Immature natural killer cell (primary cell): ENCODE measurements around the gene ATG7. TPM values are rescaled to one million over a fixed set of nuclear protein-coding genes. Genes with fewer than 3 reads are reported as not detected.
"Not testable (repeated sequence)": the region's sequence is repeated elsewhere in the genome, so short reads cannot be mapped to it uniquely, and the experiment has no call there.

Experiments
- DNase-seq, 3 donors: peaks; one replicate each; pipeline ENCODE4 v3.0.0; 2022; ENCODE audit warnings: mixed read lengths in 1 of 3
- H3K27ac Mint-ChIP-seq, 6 donors: one replicate each; pipeline ENCODE4 v1.8.0; 2020; ENCODE audit warnings: mixed read lengths in 6 of 6, mild to moderate bottlenecking in 5 of 6, inconsistent platforms in 4 of 6, moderate library complexity in 3 of 6
- H3K27me3 Mint-ChIP-seq, 3 donors: one replicate each; pipeline ENCODE4 v1.8.0; 2020 to 2021; ENCODE audit warnings: low read depth in 3 of 3, mild to moderate bottlenecking in 3 of 3, mixed read lengths in 3 of 3, moderate library complexity in 3 of 3, inconsistent platforms in 1 of 3
- H3K36me3 Mint-ChIP-seq, 3 donors: one replicate each; pipeline ENCODE4 v1.8.0; 2020; ENCODE audit warnings: mixed read lengths in 3 of 3, inconsistent platforms in 2 of 3, mild to moderate bottlenecking in 2 of 3
- H3K4me1 Mint-ChIP-seq, 2 donors: one replicate each; pipeline ENCODE4 v1.8.0; 2020; ENCODE audit warnings: inconsistent platforms in 2 of 2, mild to moderate bottlenecking in 2 of 2, mixed read lengths in 2 of 2, moderate library complexity in 1 of 2
- H3K4me3 Mint-ChIP-seq, 5 donors: one replicate each; pipeline ENCODE4 v1.8.0; 2020; ENCODE audit warnings: mild to moderate bottlenecking in 5 of 5, mixed read lengths in 5 of 5, inconsistent platforms in 3 of 5, moderate library complexity in 3 of 5
- H3K9me3 Mint-ChIP-seq, 6 donors: one replicate each; pipeline ENCODE4 v1.8.0; 2020; ENCODE audit warnings: mild to moderate bottlenecking in 6 of 6, mixed read lengths in 6 of 6, inconsistent platforms in 4 of 6, moderate library complexity in 3 of 6
- polyA plus RNA-seq, 3 donors: library from polyadenylated mRNA; unstranded; fragments of 300-500 nt; fragmentation: Illumina TruSeq; gene quantifications; one replicate each; pipeline ENCODE4 v1.2.3, GENCODE V29; 2021

Gene ATG7
- polyA plus RNA-seq, 3 donors from 2014 or later, result 12.9 to 22.1 (median 14.0) TPM

- Mint-ChIP-seq H3K27me3 (peaks cover 0 to 4% (median 1%) of the 10 kb centered on the region in 3 donors), H3K36me3 (peaks cover 0 to 5% (median 0%) of the 10 kb centered on the region in 3 donors), H3K9me3 (no peaks in the 10 kb centered on the region), H3K4me1 (peaks cover 71 to 86% of the 10 kb centered on the region in 2 donors), H3K27ac (peak overlapping the region in 2 of 6 donors; percentile 17 to 26), H3K4me3 (no peak overlapping the region)
- no peak for DNase-seq
These were observed 321.3 kb downstream of the ATG7 start for GRCh38 chr3:11593318-11594034.

GRCh38 chr3:11595024-11595423, 322.8 kb downstream of the ATG7 start:
- DNase-seq, H3K4me3 Mint-ChIP-seq, H3K36me3 Mint-ChIP-seq, H3K27me3 Mint-ChIP-seq, H3K27ac Mint-ChIP-seq, H3K9me3 Mint-ChIP-seq: not testable (repeated sequence)
- peaks cover 63 to 86% of the 10 kb centered on the region in 2 donors for H3K4me1 Mint-ChIP-seq

- Mint-ChIP-seq H3K27me3 (peaks cover 0 to 1% (median 0%) of the 10 kb centered on the region in 3 donors), H3K36me3 (peaks cover 9 to 15% (median 10%) of the 10 kb centered on the region in 3 donors), H3K4me3 (no peak overlapping the region), H3K9me3 (no peaks in the 10 kb centered on the region), H3K27ac (peak overlapping the region in 1 of 6 donors; percentile 4), H3K4me1 (peaks cover 54 to 86% of the 10 kb centered on the region in 2 donors)
- DNase-seq, result no peak
These were observed 324.2 kb downstream of the ATG7 start for GRCh38 chr3:11596387-11596786.

GRCh38 chr3:11600501-11601282, 328.5 kb downstream of the ATG7 start:
- peaks cover 4 to 15% (median 10%) of the 10 kb centered on the region in 3 donors for H3K36me3 Mint-ChIP-seq
- H3K4me3 Mint-ChIP-seq, result no peak overlapping the region
- H3K4me1 Mint-ChIP-seq, result peaks cover 54 to 88% of the 10 kb centered on the region in 2 donors
- H3K27ac Mint-ChIP-seq, result peak overlapping the region in 2 of 6 donors; percentile 49 to 52
- peaks cover 0 to 3% (median 0%) of the 10 kb centered on the region in 3 donors for H3K27me3 Mint-ChIP-seq
- DNase-seq, result no peak
- H3K9me3 Mint-ChIP-seq, result no peaks in the 10 kb centered on the region

GRCh38 chr3:11601446-11602238, 329.4 kb downstream of the ATG7 start:
- Mint-ChIP-seq H3K27ac (peak overlapping the region in 4 of 6 donors; percentile 43 to 77 (median 62)), H3K4me3 (no peak overlapping the region), H3K36me3 (peaks cover 4 to 15% (median 10%) of the 10 kb centered on the region in 3 donors), H3K27me3 (peaks cover 0 to 3% (median 0%) of the 10 kb centered on the region in 3 donors), H3K9me3 (no peaks in the 10 kb centered on the region), H3K4me1 (peaks cover 57 to 91% of the 10 kb centered on the region in 2 donors)
- no peak for DNase-seq

- Mint-ChIP-seq H3K9me3 (no peaks in the 10 kb centered on the region), H3K4me1 (peaks cover 59 to 91% of the 10 kb centered on the region in 2 donors), H3K36me3 (peaks cover 4 to 15% (median 10%) of the 10 kb centered on the region in 3 donors), H3K4me3 (no peak overlapping the region), H3K27ac (peak overlapping the region in 3 of 6 donors; percentile 43 to 77 (median 73)), H3K27me3 (peaks cover 0 to 3% (median 0%) of the 10 kb centered on the region in 3 donors)
- no peak for DNase-seq
These were observed 330.1 kb downstream of the ATG7 start for GRCh38 chr3:11602239-11602840.

GRCh38 chr3:11602886-11603527, 330.8 kb downstream of the ATG7 start:
- Mint-ChIP-seq H3K4me3 (no peak overlapping the region), H3K27ac (peak overlapping the region in 1 of 6 donors; percentile 57), H3K4me1 (peaks cover 59 to 91% of the 10 kb centered on the region in 2 donors), H3K9me3 (no peaks in the 10 kb centered on the region), H3K36me3 (peaks cover 4 to 15% (median 10%) of the 10 kb centered on the region in 3 donors), H3K27me3 (peaks cover 0 to 3% (median 0%) of the 10 kb centered on the region in 3 donors)
- no peak for DNase-seq

GRCh38 chr3:11603628-11604027, 331.4 kb downstream of the ATG7 start:
- peaks cover 4 to 15% (median 10%) of the 10 kb centered on the region in 3 donors for H3K36me3 Mint-ChIP-seq
- H3K27me3 Mint-ChIP-seq, result peaks cover 0 to 2% (median 0%) of the 10 kb centered on the region in 3 donors
- no peak overlapping the region for H3K4me3 Mint-ChIP-seq
- no peak for DNase-seq
- peak overlapping the region in 1 of 6 donors; percentile 58 for H3K27ac Mint-ChIP-seq
- no peaks in the 10 kb centered on the region for H3K9me3 Mint-ChIP-seq
- peaks cover 59 to 91% of the 10 kb centered on the region in 2 donors for H3K4me1 Mint-ChIP-seq

GRCh38 chr3:11604139-11604892, 332.1 kb downstream of the ATG7 start:
- Mint-ChIP-seq H3K36me3 (peaks cover 4 to 15% (median 10%) of the 10 kb centered on the region in 3 donors), H3K27ac (peak overlapping the region in 1 of 6 donors; percentile 53), H3K4me1 (peaks cover 59 to 92% of the 10 kb centered on the region in 2 donors), H3K27me3 (peaks cover 0 to 2% (median 0%) of the 10 kb centered on the region in 3 donors), H3K9me3 (no peaks in the 10 kb centered on the region), H3K4me3 (no peak overlapping the region)
- no peak for DNase-seq

GRCh38 chr3:11605398-11605797, 333.2 kb downstream of the ATG7 start:
- Mint-ChIP-seq H3K27me3 (peaks cover 0 to 3% (median 0%) of the 10 kb centered on the region in 3 donors), H3K4me1 (peaks cover 70 to 95% of the 10 kb centered on the region in 2 donors), H3K27ac (peak overlapping the region in 5 of 6 donors; percentile 15 to 82 (median 32)), H3K4me3 (no peak overlapping the region), H3K9me3 (no peaks in the 10 kb centered on the region), H3K36me3 (peaks cover 3 to 8% (median 4%) of the 10 kb centered on the region in 3 donors)
- no peak for DNase-seq

- Mint-ChIP-seq H3K27me3 (peaks cover 0 to 3% (median 0%) of the 10 kb centered on the region in 3 donors), H3K4me3 (peak overlapping the region in 1 of 5 donors; percentile 34), H3K9me3 (no peaks in the 10 kb centered on the region), H3K36me3 (peaks cover under 1 to 1% (median 1%) of the 10 kb centered on the region in 3 donors), H3K4me1 (peaks cover 75 to 95% of the 10 kb centered on the region in 2 donors), H3K27ac (peak overlapping the region in 5 of 6 donors; percentile 15 to 84 (median 68))
- DNase-seq, result peak; percentile 37 to 56 (median 46)
These were observed 334.0 kb downstream of the ATG7 start for GRCh38 chr3:11606090-11606784.
